Prostate gland (tissue), 2 donors: ENCODE data around the gene INKA2. TPM values are rescaled to one million over a fixed set of nuclear protein-coding genes. Genes with fewer than 3 reads are reported as not detected.
A peak's percentile ranks its signal among the peaks of the same experiment; 100 is the strongest.

Experiments used
- DNase-seq: peaks from one replicate; pipeline ENCODE4 v3.0.0-alpha.2; 2019; ENCODE audit warnings: low spot score
- H3K27ac ChIP-seq, 2 donors: fragments of 200-600 bp; sonication (generic); 2 replicates each; pipeline ENCODE4 v1.5.1; 2017 to 2019
- H3K27me3 ChIP-seq: fragments of 200-600 bp; sonication (generic); replicated peaks from 2 replicates; pipeline ENCODE4 v1.5.1; 2019; ENCODE audit not compliant: insufficient read depth
- H3K36me3 ChIP-seq, 2 donors: fragments of 200-600 bp; sonication (generic); 1 replicate in 1 of 2; 2 replicates in 1 of 2; pipeline versions ENCODE4 v1.5.1 to v1.8.1; 2017 to 2019
- H3K4me1 ChIP-seq: fragments of 200-600 bp; sonication (generic); replicated peaks from 2 replicates; pipeline ENCODE4 v1.5.1; 2019
- H3K4me3 ChIP-seq, 2 donors: fragments of 200-600 bp; sonication (generic); 2 replicates each; pipeline ENCODE4 v1.5.1; 2017 to 2019
- H3K9me3 ChIP-seq: fragments of 200-600 bp; sonication (generic); 2 replicates; pipeline ENCODE4 v1.5.1; 2017
- POLR2A ChIP-seq: fragments of 450-650 bp; IDR thresholded peaks from one replicate; pipeline ENCODE4 v1.6.1; 2016; ENCODE audit warnings: antibody characterized with exemption, mild to moderate bottlenecking
- POLR2AphosphoS5 ChIP-seq: sonication (generic); formaldehyde crosslinking; IDR thresholded peaks from one replicate; pipeline ENCODE4 v1.6.1; 2017; ENCODE audit warnings: antibody characterized with exemption
- WGBS: methylation state at CpG from one replicate; pipeline ENCODE4 v1.1.5; 2018; 5-methylcytosine and 5-hydroxymethylcytosine counted together
- intact Hi-C: fragments of 100-400 bp; cut with DNase I; formaldehyde crosslinking; loops from one replicate; pipeline ENCODE4 v1.14.2; 2022
- total RNA-seq, 2 donors: library from RNA; depleted of rRNA; stranded (reverse); fragments of >200 nt; gene quantifications; one replicate each; pipeline ENCODE4 v1.1.0, GENCODE V29; 2016
- TF ChIP-seq, protein P1 (sequence below), 4 experiments: fragments of 200-600 bp in 2 of 4; fragments of 450-650 bp in 2 of 4; sonication (generic) in 2 of 4; IDR thresholded peaks; 1 replicate in 3 of 4; 2 replicates in 1 of 4; pipeline ENCODE4 v1.5.1; 2016 to 2019; ENCODE audit warnings: antibody characterized with exemption in 4 of 4, mild to moderate bottlenecking in 2 of 4, moderate library complexity in 2 of 4

INKA2 gene
- total RNA-seq, 2 donors from 2014 or later: 2.8 to 6.6 TPM

DNA sequence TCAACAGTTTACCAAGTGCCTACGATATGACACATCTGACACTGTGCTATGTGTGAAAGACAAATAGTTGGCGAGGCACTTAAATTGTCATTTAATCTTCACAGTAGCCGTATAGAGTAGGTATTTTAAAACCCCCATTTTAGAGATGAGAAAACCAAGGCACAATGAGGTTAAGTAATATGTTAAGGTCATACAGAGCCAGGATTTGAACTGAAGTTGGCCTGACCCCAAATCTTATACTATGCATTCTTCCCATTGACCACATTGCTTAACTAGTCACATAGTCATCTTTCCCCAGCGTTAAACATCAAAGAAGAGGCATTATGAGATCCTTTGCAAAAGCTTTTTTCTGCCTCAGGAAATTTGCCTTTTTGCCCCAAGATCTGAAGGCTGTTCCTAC is 3.9 kb downstream of the INKA2 start:
- intact Hi-C loops: no loop called here
- no peak for DNase-seq
- Histone ChIP-seq H3K27ac (no peak overlapping the region), H3K9me3 (no peaks in the 10 kb centered on the region), H3K27me3 (no peaks in the 10 kb centered on the region), H3K4me1 (no peaks in the 10 kb centered on the region), H3K36me3 (no peaks in the 10 kb centered on the region), H3K4me3 (no peak overlapping the region)
- 94% methylated on average over 4 of the region's 4 CpGs for WGBS
- TF ChIP-seq, protein P1, sequence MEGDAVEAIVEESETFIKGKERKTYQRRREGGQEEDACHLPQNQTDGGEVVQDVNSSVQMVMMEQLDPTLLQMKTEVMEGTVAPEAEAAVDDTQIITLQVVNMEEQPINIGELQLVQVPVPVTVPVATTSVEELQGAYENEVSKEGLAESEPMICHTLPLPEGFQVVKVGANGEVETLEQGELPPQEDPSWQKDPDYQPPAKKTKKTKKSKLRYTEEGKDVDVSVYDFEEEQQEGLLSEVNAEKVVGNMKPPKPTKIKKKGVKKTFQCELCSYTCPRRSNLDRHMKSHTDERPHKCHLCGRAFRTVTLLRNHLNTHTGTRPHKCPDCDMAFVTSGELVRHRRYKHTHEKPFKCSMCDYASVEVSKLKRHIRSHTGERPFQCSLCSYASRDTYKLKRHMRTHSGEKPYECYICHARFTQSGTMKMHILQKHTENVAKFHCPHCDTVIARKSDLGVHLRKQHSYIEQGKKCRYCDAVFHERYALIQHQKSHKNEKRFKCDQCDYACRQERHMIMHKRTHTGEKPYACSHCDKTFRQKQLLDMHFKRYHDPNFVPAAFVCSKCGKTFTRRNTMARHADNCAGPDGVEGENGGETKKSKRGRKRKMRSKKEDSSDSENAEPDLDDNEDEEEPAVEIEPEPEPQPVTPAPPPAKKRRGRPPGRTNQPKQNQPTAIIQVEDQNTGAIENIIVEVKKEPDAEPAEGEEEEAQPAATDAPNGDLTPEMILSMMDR (IDR thresholded peaks at IDR 0.05): no peak
- TF ChIP-seq POLR2A: no peak
- no peak for TF ChIP-seq POLR2AphosphoS5

DNA sequence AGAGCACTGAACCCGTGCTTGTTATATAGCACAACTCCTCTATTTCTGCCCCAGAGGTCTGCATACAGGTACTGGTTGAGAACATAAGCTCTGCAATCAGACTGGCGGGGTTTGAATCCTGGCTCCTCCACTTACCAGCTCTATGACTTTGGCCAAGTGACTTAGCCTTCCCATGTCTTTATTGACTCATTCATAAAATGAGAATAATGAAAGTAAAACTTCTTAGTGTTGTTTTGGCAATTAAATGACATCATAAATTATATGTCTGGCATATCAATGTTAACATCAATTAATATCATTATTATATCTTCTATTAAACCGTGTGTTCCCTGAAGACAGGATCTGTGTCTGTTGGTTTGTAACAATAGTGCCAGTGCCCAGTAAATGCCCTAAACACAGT is 4.3 kb downstream of the INKA2 start:
- H3K9me3 ChIP-seq: no peaks in the 10 kb centered on the region
- H3K27ac ChIP-seq: no peak overlapping the region
- no peaks in the 10 kb centered on the region for H3K4me1 ChIP-seq
- no peak for DNase-seq
- intact Hi-C loops: no loop called here
- no peaks in the 10 kb centered on the region for H3K27me3 ChIP-seq
- TF ChIP-seq POLR2A (no peak), POLR2AphosphoS5 (no peak)
- TF ChIP-seq, protein P1 (IDR thresholded peaks at IDR 0.05): no peak
- whole genome bisulfite sequencing: 67% methylated on average over 3 of the region's 3 CpGs
- no peaks in the 10 kb centered on the region for H3K36me3 ChIP-seq
- H3K4me3 ChIP-seq: no peak overlapping the region

DNA sequence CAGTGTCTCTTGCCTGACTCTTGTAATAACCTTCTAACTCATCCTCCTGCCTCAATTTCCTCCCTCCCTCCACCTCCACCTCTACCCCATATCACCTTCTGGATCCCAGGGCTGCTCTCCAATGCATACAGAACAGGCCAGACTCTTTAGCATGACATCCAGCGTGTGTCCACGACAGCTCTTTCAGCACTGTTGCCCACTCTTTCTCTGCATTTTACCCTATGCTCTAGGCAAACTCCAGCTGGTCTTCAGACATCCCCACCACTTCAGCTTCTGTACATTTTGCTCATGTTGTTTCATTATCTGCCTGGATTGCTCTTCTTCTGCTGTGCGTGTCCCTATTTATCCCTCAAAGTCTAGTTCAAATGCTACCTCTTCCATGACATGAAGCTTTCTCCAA is 4.8 kb downstream of the INKA2 start:
- H3K4me1 ChIP-seq: no peaks in the 10 kb centered on the region
- TF ChIP-seq POLR2AphosphoS5 (no peak), POLR2A (no peak)
- TF ChIP-seq, protein P1 (IDR thresholded peaks at IDR 0.05): no peak

DNA sequence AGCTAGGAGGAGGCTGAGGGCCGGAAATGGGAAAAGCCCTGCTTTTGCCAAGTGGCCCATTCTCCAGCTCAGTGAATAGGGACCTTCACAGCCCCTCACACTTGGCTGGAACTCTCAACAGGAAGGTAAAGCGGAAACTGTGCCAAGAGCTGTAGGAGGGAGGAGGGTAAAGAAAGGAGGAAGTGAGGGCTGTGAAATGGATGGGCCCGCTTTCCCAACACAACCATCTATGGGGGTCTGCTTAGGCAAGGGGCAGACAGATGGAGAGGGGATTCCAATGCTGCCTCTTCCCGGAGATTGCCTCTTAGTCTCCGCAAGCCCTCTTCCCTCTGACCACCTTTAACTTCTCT is 5.2 kb downstream of the INKA2 start:
- Histone ChIP-seq H3K27me3 (no peaks in the 10 kb centered on the region), H3K9me3 (no peaks in the 10 kb centered on the region), H3K27ac (peak overlapping the region in 1 of 2 donors; percentile 16), H3K4me3 (no peak overlapping the region), H3K4me1 (no peaks in the 10 kb centered on the region), H3K36me3 (no peaks in the 10 kb centered on the region)
- DNase-seq: no peak
- no peak for TF ChIP-seq POLR2AphosphoS5
- TF ChIP-seq, protein P1 (IDR thresholded peaks at IDR 0.05): no peak
- TF ChIP-seq POLR2A: no peak
- intact Hi-C loops: no loop called here
- WGBS: 77% methylated on average over 5 of the region's 5 CpGs

More for the DNA sequence above, 4.8 kb downstream of the INKA2 start:
- no peak for DNase-seq
- intact Hi-C loops: no loop called here
- Histone ChIP-seq H3K36me3 (no peaks in the 10 kb centered on the region), H3K4me3 (no peak overlapping the region), H3K9me3 (no peaks in the 10 kb centered on the region), H3K27me3 (no peaks in the 10 kb centered on the region), H3K27ac (no peak overlapping the region)
- 76% methylated on average over 3 of the region's 3 CpGs for WGBS

DNA sequence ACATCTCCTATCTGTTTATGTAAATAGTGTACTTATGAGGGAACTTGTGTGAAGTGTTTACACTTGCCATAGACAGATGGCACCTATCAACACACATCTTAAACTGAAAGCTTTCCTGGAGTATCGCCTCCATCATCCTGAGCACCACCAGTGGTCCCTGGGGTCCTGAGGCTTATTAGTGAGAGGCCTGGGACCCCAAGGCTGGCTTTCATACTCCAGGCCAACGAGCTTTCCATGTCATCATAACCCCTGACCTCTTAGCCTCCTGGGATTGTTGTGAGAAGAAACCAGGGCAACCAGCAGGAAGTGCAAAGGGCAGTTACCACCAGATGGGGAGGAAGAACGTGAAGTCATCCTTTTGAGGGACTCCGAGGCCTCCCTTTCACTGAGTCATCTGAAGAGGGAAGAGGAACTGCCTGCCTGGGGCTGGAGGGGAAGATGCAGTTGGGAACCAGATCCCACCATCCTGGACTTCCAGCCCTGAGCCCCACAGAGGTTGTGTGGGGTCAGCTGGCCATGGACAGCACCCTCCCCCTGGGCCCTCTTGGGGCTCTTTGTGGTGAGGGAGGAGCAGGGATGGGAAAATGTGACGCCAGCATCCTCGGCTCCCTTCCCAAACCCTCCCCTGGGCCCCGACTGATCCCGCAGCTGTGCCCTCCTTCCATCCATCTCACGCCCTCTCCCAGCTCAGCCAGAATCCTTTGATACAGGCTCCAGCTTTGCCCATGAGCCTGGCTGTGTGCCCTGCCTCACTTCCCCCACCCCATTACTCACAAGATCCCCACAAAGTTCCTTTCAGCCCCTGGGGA is 5.8 kb downstream of the INKA2 start:
- intact Hi-C loops: no loop called here
- WGBS: 62% methylated on average over 9 of the region's 9 CpGs
- Histone ChIP-seq H3K27me3 (no peaks in the 10 kb centered on the region), H3K4me3 (no peak overlapping the region), H3K36me3 (no peaks in the 10 kb centered on the region), H3K4me1 (no peaks in the 10 kb centered on the region), H3K27ac (peak overlapping the region in 1 of 2 donors; percentile 16), H3K9me3 (no peaks in the 10 kb centered on the region)
- TF ChIP-seq, protein P1 (IDR thresholded peaks at IDR 0.05): no peak
- TF ChIP-seq POLR2AphosphoS5: no peak
- no peak for DNase-seq
